CD4-positive, alpha-beta T cell treated with Interleukin-21 for 1 hour (primary cell): Measurements from ENCODE around the gene UCHL5.

Source experiments
- DNase-seq: peaks from one replicate; pipeline ENCODE4 v3.0.0-alpha.2; 2020

UCHL5 gene

DNA sequence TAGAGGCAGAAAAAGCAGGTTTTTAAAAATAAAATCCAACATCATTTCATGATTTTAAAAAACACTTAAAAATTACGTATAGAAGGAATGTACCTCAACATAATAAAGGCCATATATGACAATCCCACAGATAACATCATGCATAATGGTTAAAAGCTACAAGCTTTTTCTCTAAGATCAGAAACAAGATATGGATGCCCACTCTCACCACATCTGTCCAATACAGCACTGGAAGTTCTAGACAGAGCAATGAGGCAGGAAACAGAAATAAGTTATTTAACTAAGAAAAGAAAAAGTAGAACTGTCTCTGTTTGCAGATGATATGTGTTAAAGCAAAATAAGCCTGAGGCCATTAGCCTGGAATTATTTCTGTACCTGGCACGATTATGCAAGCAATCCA lies 96.3 kb downstream of the UCHL5 start:
- DNase-seq, result no peak
